Stimulated activated CD8-positive, alpha-beta memory T cell treated with anti-CD3 and anti-CD28 coated beads, Interleukin-4, amount 100 ng/mL, for 1 hour (primary cell): ENCODE measurements around the gene PANX1.
"Not testable (repeated sequence)": the region's sequence is repeated elsewhere in the genome, so short reads cannot be mapped to it uniquely, and the experiment has no call there.

Source experiments
- DNase-seq, 2 donors: peaks; one replicate each; pipeline ENCODE4 v3.0.0-alpha.2; 2020; ENCODE audit warnings: low read depth in 2 of 2, low spot score in 1 of 2

The PANX1 gene

GRCh38 chr11:94149431-94150017, 20.9 kb downstream of the PANX1 start:
- no peak for DNase-seq

- DNase-seq, result no peak
Measured at GRCh38 chr11:94150056-94150455, 21.4 kb downstream of the PANX1 start.

GRCh38 chr11:94150704-94151685, 22.4 kb downstream of the PANX1 start:
- no peak for DNase-seq

- no peak for DNase-seq
Measured at GRCh38 chr11:94151903-94152677, 23.4 kb downstream of the PANX1 start.

- DNase-seq, result no peak
Measured at GRCh38 chr11:94152678-94153065, 24.0 kb downstream of the PANX1 start.

- no peak for DNase-seq
Measured at GRCh38 chr11:94153320-94153719, 24.7 kb downstream of the PANX1 start.

GRCh38 chr11:94154095-94154856, 25.6 kb downstream of the PANX1 start:
- DNase-seq, result no peak

- DNase-seq, result not testable (repeated sequence)
Measured at GRCh38 chr11:94157339-94157738, 28.7 kb downstream of the PANX1 start.

- no peak for DNase-seq
Measured at GRCh38 chr11:94168882-94169281, 40.2 kb downstream of the PANX1 start.

- no peak for DNase-seq
Measured at GRCh38 chr11:94169516-94169915, 40.9 kb downstream of the PANX1 start.

GRCh38 chr11:94169930-94170545, 41.4 kb downstream of the PANX1 start:
- no peak for DNase-seq

GRCh38 chr11:94170953-94171352, 42.3 kb downstream of the PANX1 start:
- DNase-seq, result no peak

GRCh38 chr11:94171693-94172440, 43.2 kb downstream of the PANX1 start:
- peak in 1 of 2 donors; percentile 7 for DNase-seq

- no peak for DNase-seq
Measured at GRCh38 chr11:94175535-94175934, 46.9 kb downstream of the PANX1 start.

GRCh38 chr11:94178331-94178730, 49.7 kb downstream of the PANX1 start:
- no peak for DNase-seq

GRCh38 chr11:94179696-94180095, 51.1 kb downstream of the PANX1 start:
- no peak for DNase-seq

- DNase-seq, result no peak
Measured at GRCh38 chr11:94181526-94181925, 52.9 kb downstream of the PANX1 start.

- no peak for DNase-seq
Measured at GRCh38 chr11:94181943-94182342, 53.3 kb downstream of the PANX1 start.

- no peak for DNase-seq
Measured at GRCh38 chr11:94183251-94183885, 54.7 kb downstream of the PANX1 start.
